Activated CD8-positive, alpha-beta memory T cell treated with anti-CD3 and anti-CD28 coated beads, Interleukin-2, amount 50 U/mL, for 48 hours (primary cell): ENCODE results near the gene PARN.

Experiments
- DNase-seq: peaks from one replicate; pipeline ENCODE4 v3.0.0-alpha.2; 2020

PARN gene

DNA sequence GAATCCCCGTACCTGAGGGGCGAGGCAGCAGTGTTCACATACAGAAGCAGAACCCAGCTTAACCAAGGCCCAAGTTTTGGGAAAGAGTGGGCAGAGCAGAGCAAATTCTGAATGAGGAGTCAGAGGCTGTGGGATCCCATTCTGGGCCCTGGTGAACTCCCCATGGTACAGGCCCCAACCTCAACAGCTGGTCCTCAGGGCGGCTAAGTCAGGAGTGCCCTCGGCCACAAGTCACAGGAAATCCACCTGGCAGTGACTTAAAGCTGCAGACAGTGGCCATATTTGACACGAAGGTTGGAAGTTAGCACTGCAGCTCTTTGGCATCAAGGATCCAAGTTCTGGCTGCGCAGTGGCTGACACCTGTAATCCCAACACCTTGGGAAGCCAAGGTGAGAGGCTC lies 237.1 kb downstream of the PARN start:
- no peak for DNase-seq

DNA sequence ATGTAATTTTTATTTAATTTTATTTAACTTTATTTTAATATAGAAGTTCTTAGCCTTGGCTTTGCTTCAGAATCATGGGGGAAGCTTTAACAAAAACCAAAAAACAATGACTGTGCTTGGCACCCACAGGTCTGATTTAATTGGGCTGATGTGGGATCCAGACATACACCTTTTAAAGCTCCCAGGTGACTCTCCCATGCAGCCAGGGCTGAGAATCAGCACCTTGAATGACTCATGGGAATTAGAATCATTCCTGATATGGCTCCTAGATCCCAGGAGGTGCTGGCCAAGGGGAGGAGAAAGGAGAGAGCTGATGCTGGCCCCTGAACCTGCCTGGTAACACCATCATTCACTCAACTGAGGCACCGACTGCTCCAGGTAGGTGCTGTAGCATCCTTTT lies 240.7 kb downstream of the PARN start:
- no peak for DNase-seq

- no peak for DNase-seq
Measured at GRCh38 chr16:14388243-14388642, 241.8 kb downstream of the PARN start.

DNA sequence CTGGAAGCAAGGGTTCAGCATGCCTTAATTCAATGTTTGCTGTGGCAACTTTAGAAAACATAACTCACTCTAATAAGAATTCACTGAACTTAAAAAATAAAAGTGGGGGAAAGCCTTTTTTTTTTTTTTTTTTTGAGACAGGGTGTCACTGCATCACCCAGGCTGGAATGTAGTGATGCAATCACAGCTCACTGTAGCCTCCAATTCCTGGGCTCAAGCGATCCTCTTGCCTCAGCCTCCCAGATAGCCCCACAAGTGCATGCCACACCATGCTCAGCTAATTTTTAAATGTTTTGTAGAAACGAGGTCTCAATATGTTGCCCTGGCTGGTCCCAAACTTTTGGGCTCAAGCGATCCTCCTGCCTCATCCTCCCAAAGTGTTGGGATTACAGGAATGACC lies 243.9 kb downstream of the PARN start:
- DNase-seq: no peak
